Measurements from ENCODE around the gene TUFT1.
"Not testable (repeated sequence)": the region's sequence is repeated elsewhere in the genome, so short reads cannot be mapped to it uniquely, and the experiment has no call there.

Gene TUFT1

DNA sequence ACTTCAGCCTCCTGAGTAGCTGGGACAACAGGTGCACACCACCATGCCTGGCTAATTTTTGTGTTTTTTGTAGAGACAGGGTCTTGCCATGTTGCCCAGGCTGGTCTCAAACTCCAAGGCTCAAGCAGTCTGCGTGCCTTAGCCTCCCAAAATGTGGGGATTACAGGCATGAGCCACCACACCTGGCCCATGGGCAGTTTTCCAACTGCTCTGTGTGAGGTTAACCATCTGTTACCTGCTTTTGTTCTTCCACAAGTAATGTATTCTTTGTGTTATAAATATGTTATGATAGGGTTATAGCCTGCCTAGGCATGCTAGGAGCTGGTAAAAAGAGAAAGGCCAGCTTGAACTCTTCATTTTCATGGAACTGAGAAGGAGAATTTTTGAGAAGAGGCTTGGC, 30.7 kb downstream of the TUFT1 start:
- Histone ChIP-seq H3K4me3 (no peak overlapping the region), H3K27ac (peak overlapping the region in 2 of 21 experiments; percentile 27 to 33)

DNA sequence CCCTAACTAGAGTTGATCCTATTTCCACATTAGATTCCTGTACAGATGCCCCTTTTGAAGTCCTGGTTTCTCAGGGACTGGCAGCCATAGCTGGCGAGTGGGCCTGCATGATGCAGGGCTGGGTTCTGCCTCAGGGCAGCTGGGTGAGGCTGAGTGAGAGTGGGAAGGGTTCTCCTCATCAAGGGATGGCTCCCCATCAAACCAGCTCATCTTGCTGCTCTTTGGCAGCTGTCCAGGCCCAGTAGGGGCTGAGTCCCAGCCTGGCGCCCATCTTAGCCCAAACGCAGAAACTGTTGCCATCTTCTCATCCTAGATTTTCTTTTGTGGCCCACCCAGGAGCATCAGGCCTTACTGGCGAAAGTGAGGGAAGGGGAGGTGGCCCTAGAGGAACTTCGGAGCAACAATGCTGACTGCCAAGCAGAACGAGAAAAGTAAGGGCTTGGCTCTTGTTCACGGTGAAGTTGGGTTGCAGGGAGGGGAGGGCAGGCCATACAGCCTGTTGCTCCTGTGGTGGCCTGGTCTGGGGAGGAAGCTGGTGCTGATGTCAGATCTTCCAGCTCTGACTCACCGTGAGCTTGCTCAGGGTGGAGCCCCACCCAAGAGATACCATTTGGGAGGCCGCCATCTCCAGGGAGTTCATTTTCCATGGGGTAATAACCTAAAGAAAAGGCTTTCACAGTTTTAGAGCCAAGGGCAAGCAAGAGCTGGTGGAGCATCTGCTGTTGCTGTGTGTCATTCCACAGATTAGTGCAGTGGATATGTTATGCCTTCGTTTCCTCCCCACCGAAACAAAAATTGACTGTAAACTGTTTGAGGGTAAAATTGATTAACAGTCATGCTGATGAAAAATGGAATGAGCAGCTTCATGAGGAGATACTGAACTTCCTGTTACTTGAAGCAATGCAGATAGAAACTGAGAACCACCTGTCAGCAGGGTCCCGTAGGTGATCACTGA, 34.7 kb downstream of the TUFT1 start:
- no peak overlapping the region for H3K4me3 ChIP-seq
- peak overlapping the region in 20 of 21 experiments; percentile 52 to 83 (median 77) for H3K27ac ChIP-seq

DNA sequence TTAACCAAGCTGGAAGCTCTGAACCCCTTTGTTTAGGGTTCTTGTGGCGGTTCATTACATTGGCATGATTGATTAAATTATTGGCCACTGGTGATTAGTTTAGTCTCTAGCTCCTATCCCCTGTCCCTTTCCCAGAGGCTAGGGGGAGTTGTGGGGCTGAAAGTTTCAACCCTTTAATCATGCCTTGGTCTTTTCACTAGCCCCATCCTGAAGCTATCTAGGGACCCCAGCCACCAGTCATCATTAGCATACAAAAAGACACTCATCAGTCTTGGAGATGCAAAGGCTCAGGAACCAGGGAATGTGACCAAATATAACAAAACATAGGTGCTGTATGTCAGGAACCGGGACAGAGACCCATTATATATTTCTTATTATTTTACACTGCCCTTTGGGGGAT, 37.1 kb downstream of the TUFT1 start:
- Histone ChIP-seq H3K27ac (peak overlapping the region in 1 of 21 experiments; percentile 38), H3K4me3 (no peak overlapping the region)

DNA sequence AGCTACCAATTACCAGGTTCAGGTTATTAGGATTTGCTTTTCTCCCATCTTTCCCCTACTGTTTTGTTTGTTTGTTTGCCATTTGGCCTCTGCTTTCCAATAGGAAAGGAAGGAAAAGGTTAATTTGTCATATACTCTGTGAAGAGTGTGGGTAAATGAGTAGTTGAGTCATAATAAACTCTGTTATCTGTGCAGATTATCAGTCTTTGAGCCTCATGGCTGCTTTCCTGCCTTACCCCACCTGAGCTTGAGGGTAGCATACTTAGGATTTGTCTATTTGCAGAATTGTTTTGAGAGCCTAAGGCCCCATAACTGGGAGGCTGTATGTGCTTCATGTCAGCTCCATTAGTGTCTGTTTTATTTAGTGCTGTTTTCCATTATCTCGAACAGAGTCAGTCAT, 38.8 kb downstream of the TUFT1 start:
- Histone ChIP-seq H3K27ac (peak overlapping the region in 12 of 21 experiments; percentile 10 to 66 (median 35)), H3K4me3 (no peak overlapping the region)

DNA sequence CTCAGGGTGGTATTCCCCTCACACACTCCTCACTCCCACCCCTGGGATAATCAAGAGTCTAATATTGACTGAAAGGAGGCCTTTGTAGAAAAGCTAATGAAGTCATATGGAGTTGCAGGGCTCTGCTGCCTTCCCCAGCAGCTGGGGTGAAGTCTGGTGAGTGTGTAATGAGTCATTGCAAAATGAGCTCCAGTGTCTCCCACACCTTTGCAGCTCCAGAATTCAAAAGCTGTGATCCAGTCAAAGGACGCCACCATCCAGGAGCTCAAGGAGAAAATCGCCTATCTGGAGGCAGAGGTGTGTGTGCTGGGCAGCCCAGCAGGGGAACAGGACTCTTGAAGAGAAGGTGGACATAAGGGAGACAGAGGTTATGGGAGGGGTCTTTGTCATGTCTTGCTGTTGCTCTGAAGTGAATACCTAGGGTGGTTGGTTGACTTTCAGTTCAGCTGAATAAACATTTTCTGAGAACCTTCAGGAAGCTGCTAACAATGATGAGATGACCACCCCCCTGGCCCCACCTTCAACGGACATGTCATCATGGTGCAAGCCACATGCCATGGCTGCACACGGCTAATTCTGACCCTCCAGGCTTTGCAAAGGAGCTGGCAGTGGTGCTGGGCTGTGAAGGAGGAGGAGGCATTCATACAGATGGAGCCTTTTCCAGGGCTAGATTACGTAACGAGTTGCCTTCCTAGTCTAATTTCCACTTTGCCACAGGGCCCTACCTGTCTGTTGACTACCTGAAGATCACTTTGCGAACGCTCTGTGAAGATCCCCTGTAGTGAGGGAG, 39.5 kb downstream of the TUFT1 start:
- Histone ChIP-seq H3K4me3 (no peak overlapping the region), H3K27ac (peak overlapping the region in 10 of 21 experiments; percentile 10 to 66 (median 39))

DNA sequence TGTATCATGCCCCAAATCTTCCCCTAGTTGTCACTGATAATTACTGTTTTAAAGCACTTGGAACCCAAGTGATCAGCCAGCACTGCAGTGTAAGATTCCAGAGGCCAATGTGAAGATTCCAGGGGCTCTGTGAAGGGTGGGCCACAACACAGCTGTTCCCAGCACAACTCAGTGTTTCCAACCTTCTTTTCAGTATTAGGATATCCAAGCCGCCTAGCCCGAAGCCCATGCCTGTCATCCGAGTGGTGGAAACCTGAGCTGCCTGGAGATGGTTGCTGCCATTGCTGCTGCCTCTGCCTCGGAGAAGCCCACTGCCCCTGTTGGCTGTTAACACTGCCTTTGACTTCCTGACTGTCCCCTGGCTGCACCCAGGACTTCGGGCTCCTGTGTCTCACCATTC, 41.3 kb downstream of the TUFT1 start:
- H3K27ac ChIP-seq, result peak overlapping the region in 6 of 21 experiments; percentile 1 to 70 (median 8)
- no peak overlapping the region for H3K4me3 ChIP-seq

DNA sequence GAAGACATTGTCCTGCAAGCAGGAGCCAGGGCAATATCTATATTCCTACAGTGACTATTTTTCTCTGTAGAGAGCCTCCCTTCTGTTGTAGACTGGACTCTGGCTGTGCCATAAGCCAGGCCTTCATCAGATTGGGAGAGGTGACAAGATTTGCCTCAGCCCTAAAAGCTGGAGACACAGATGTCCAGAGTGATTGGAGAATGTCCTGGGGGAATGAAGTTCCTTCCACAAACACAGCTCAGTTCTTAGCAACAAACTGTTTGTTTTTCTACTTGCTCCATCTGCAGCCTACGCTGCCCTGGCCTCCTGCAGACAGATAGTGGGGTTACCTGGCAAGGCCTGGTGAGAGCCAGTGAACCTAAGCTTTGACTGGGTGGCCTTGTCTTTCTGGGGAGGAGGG, 41.8 kb downstream of the TUFT1 start:
- H3K27ac ChIP-seq, result peak overlapping the region in 13 of 21 experiments; percentile 4 to 80 (median 52)
- H3K4me3 ChIP-seq, result no peak overlapping the region

DNA sequence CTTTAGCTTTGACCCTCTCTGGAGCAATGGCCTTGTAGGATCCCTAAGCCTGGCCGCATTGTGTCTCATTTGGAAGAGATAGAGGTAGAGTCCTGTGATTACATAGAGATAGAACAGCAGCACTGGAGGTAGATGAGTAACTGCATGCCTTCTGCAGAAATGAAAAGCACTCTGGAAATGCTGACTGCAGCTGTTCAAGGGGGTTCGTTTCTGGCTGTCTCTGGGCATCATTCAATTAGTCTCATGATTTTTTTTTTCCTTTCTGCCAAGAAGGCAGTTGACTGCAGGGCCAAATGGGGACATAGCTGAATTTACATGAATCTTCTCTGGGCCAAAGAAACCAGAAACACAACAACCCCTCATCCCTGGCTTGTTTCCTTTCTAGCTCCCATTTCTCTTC, 43.7 kb downstream of the TUFT1 start:
- peak overlapping the region in 16 of 21 experiments; percentile 11 to 80 (median 65) for H3K27ac ChIP-seq
- no peak overlapping the region for H3K4me3 ChIP-seq

DNA sequence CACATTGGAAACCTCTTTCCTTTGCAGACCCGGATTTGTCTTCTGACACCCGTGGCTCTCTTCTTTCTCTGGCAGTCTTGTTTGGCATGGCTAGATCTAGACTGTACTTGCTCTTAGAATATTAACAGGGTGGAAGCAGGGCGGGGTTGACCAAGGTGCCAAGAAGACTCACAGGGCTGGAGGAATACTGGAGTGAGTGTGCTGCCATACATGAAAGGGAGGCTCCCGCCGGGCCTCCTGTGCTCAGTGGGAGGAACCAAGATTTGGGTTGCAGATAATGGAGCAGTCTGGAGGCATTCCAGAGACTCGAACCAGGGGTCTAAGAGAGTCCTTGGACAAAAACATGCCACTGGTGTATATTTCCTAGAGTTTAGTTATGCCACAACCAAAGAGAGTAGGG, 44.2 kb downstream of the TUFT1 start:
- Histone ChIP-seq H3K27ac (peak overlapping the region in 19 of 21 experiments; percentile 11 to 80 (median 63)), H3K4me3 (no peak overlapping the region)

DNA sequence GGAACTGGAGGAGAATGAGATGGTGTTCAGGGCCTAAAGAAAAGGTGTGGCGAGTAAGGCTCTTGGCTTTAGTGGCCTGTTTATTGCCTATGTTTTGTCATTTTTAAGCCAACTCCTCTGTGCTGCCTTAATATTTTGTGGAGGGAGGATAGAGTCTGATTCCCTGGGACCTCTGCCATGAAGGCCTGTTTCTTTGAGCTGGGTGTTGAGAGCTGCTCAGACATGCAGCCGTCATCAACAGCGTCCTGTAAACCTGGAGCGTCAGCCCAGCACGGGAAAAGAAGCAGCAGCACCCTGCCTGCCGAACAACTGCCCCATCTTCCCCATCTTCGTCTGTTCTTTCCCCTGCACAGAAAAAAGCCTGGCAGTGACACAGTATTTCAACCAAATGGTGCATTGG, 44.7 kb downstream of the TUFT1 start:
- peak overlapping the region in 20 of 21 experiments; percentile 11 to 80 (median 62) for H3K27ac ChIP-seq
- no peak overlapping the region for H3K4me3 ChIP-seq

DNA sequence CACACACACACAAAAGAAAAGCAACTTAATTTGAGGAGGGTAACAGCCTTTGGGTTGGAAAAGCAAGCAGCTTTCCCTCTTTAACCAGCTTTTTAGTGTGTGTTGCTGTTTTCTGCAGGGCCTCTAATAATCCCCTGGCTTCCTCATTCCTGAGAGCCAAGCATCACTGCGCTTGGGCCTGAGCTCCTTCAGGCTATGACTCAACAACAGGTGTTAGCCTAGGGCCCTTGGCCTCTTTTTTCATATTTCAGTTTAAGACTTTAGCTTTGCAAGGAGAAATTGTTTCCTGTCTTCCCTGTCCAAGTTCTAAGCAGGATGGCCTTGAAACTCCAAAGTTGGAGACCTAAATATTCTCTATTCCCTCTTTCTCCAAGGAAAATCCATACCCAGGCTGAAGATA, 45.5 kb downstream of the TUFT1 start:
- Histone ChIP-seq H3K4me3 (no peak overlapping the region), H3K27ac (peak overlapping the region in 19 of 21 experiments; percentile 11 to 80 (median 61))

DNA sequence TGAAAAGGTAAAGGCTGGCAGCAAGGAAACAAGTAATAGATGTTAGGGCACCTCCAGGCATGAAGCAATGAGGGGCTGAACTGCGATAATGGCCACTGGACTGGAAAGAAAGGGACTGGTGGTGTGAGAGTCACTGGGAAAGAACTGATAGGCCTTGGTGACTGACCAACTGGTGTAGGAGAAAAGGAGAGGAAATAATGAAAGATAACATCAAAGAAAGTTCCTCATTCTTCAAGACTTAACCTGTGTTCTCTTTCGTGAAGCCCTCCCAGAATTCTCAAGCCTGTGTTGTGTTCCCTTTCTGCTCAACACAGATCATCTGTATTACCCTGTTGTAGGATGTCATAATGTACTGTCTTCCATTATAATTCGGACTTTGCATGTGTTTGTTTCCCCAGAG, 50.9 kb downstream of the TUFT1 start:
- no peak overlapping the region for H3K4me3 ChIP-seq
- no peak overlapping the region for H3K27ac ChIP-seq

DNA sequence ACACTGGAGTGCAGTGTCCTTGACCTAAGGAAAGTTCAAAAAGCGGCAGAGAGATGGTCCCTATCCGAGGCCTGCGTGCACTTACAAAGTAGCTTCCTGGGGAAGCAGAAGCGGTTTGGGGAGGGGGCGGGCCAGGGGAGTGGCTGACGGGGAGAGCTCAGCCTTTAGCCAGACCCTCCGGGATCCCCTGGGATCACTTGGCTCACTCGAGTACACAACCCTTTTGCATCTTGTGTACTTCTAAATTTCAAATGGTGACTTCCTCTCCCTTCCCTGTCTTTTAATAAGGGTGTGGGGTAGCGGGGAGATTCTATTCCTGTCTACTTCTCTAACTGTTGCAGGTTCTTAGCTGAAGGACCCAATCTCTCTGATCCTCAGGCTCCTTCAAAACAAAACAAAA, 53.6 kb downstream of the TUFT1 start:
- H3K4me3 ChIP-seq, result peak overlapping the region in 1 of 7 experiments; percentile 3
- no peak overlapping the region for H3K27ac ChIP-seq

DNA sequence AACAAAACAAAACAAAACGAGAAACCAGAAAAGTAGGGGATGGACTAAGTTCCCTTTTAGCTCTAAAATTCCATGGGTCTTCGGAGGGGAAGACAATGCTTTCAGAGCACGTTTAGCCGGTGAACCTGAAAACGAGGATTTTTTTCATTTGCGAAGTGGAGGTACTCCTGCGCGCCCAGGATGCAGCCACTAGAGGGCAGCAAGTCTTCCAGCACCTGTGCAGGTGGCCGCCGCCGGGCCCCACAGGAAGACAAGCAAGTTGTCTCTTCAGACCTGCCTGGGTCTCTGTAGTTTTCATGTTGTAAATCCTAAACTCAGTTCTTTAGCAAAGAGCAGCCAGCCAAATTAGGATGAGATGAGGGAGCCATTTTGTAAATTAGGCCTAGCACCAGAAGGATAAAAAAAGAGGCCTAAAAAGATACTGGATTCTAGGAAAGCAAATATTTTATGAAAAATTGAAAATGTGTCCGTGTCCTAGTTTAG, 54.1 kb downstream of the TUFT1 start:
- peak overlapping the region in 1 of 7 experiments; percentile 3 for H3K4me3 ChIP-seq
- no peak overlapping the region for H3K27ac ChIP-seq

DNA sequence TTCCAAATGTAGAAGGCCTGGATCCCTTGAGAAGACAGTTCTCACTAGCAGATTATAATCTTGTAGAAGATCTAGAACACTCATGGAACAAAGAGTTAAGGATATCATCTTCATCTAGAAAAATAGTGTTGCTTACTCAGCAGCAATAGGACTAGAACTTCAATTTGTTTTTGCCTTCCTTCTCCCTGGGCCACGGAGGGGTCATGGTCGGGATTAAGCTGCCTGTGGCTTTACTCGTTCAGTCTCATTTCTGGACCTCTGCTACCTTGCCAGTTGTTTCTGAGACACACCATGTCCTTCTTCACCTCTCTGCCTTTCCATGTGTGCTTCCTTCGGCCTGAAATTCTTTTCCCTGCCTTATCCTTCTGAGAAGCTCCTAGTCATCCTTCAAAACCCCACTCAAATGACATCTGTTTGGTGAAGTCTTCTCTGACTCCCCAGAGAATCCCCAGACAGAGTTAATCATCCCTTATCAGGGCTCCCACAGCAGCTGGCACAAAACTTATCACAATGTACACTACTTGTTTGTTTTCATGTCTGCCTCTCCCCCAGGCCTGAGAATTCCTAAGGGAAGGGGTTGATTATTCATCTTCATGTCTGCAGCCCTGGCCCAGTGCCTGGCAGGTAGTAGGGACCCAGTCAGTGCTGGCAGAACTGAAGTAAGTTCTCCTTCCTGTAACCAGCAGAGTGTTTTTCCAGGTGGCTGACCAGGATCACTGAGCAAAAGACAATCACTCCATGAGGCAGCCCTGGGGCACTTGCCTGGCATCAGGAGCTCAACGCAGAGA, 56.3 kb downstream of the TUFT1 start:
- no peak overlapping the region for H3K4me3 ChIP-seq
- no peak overlapping the region for H3K27ac ChIP-seq

DNA sequence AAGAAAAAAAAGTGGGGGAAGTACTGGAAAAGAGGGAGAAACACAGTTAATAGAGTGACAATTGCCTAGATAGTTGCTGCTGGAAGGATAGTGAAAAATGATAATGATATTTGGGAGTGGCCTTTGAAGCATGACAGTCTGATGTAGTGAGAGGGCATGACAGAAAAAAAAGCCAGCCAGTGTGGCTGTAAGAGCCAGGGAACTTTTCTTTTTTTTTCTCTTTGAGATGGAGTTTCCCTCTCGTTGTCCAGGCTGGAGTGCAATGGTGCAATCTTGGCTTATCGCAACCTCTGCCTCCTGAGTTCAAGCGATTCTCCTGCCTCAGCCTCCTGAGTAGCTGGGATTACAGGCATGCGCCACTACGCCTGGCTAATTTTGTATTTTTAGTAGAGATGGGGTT, 62.4 kb downstream of the TUFT1 start:
- H3K27ac ChIP-seq, H3K4me3 ChIP-seq: not testable (repeated sequence)

DNA sequence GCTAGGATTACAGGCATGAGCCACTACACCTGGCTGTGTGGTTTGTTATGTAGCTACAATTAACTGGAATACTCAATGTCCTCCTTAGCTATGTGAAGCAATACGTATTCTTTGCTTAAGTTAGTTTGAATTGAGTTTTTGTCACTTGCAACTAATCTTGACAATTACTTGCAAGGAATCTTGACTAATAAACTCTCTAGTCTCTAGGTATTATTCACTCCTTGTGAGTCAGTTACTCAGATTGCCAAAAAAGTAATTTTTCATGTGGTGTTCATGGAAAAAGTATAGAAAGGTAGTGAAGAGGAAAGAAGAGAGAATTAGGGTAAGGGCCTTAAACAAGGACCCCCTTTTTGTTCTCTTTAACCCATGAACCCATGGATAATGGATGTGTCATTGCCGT, 64.2 kb downstream of the TUFT1 start:
- H3K27ac ChIP-seq, result no peak overlapping the region
- H3K4me3 ChIP-seq, result no peak overlapping the region

DNA sequence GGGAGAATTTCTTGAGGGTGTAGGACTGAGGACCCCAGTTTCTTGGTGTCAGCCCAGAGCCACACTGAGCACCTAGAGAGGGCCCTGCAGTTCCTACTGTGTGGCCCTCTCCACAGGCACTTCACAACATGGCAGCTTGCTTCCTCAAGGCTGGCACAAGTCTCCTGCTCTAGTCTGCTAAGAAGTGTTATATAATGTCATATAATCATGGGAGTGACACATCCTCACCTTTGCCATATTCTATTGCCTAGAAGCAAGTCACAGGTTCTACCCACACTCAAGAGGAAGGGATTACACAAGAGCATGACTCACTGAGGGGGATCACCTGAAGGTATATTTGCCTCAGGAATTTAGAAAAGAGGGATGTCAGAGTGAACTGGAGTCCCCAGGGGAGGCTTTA, 66.3 kb downstream of the TUFT1 start:
- Histone ChIP-seq H3K4me3 (no peak overlapping the region), H3K27ac (peak overlapping the region in 2 of 21 experiments; percentile 45 to 46)

DNA sequence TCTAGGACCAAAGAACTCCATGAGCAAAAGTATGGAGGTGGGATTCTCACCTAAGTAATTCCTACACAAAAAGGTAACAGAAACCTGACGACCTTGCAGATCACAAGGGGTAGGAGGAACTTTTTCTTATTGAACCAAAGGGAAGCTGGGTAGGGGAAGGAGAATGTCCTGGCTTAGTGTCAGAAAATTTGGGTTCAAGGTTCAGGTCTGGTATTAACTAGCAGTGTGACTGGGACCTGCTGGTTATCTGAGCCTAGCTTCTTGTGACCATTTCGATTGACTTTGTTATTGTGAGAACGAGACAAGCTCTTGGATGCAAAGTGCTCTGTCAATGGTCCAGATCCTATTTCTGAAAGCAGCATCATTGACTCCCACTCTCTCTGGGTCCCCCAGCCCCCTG, 66.7 kb downstream of the TUFT1 start:
- Histone ChIP-seq H3K4me3 (no peak overlapping the region), H3K27ac (no peak overlapping the region)

DNA sequence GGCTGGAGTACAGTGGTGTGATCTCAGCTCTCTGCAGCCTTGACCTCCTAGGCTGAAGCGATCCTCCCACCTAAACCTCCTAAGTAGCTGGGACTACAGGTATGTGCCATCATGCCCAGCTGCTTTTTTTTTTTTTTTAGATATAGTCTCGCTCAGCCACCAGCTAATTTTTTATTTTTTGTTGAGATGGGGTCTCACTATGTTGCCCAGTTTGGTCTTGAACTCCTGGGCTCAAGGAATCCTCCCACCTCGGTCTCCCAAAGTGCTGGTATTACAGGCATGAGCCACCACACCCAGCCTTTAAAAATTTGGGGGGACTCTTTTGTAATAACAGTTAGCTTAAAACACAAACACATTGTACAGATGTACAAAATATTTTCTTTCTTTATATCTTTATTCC, 70.0 kb downstream of the TUFT1 start:
- Histone ChIP-seq H3K4me3 (no peak overlapping the region), H3K27ac (no peak overlapping the region)

All from skin epidermis (tissue), 12 donors.